Astrocyte of the cerebellum (primary cell): ENCODE measurements around the gene APOBEC3H.

ENCODE experiments used
- DNase-seq: peaks from one replicate; pipeline ENCODE4 v3.0.0-alpha.2; 2011; ENCODE audit warnings: low read depth
- H3K4me3 ChIP-seq: 2 replicates; pipeline ENCODE4 v1.5.1; 2011; ENCODE audit warnings: mild to moderate bottlenecking, low read depth, low read length, moderate library complexity
- in situ Hi-C: cut with HindIII; loops from 2 replicates; pipeline ENCODE4 v1.10.0; 2017; ENCODE audit warnings: low sequenced_read_pairs
- TF ChIP-seq, protein P1 (sequence below): IDR thresholded peaks from 2 replicates; pipeline ENCODE4 v1.5.1; 2012; ENCODE audit warnings: low read length, low read depth, moderate library complexity, mild to moderate bottlenecking; ENCODE audit errors: missing control alignments

The APOBEC3H gene

DNA sequence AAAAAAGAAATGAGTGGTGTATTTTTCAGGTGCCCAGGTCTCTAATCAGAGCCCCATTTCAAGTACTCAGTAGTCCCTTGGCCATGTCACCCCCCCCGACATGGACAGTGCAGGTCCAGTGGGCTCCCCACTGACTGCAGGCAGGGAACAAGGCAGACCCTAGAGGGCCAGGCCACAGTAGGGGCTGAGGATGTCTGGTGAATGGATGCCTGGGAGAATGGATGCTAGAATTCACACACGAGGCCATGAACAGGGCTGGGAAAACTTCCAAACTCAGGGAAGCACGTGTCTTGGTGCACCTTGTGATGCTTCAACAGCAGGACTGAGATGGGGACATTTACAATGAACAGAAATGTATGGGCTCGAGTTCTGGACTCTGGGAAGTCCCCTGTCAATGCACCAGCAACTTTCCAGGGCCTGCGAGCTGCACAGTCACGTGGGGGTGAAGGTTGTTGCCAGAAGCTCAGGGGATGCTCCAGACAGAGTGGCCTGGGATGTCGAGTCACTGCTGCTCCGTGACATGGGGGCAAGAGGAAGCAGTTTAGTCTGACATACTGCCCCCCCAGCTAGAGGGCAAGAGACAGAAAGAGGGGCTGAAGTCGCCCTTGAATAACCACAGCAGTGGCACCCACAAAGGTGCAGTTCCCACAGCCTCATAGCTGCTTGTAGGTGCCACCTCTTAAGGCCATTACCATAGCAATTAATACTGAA lies 16.8 kb upstream of the APOBEC3H start:
- H3K4me3 ChIP-seq = no peak overlapping the region
- DNase-seq = no peak

DNA sequence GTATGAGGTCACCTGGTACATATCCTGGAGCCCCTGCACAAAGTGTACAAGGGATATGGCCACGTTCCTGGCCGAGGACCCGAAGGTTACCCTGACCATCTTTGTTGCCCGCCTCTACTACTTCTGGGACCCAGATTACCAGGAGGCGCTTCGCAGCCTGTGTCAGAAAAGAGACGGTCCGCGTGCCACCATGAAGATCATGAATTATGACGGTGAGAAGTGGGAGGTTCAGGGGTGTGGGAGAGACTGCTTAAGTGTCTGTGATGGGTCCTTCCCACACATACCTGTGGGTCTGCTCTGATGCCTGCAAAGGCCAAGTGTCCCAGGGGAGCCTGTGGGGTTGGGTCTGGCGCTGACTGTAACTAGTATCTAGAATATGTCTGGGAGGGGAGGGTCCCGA lies 16.0 kb upstream of the APOBEC3H start:
- no peak overlapping the region for H3K4me3 ChIP-seq
- DNase-seq = no peak
- TF ChIP-seq, protein P1, sequence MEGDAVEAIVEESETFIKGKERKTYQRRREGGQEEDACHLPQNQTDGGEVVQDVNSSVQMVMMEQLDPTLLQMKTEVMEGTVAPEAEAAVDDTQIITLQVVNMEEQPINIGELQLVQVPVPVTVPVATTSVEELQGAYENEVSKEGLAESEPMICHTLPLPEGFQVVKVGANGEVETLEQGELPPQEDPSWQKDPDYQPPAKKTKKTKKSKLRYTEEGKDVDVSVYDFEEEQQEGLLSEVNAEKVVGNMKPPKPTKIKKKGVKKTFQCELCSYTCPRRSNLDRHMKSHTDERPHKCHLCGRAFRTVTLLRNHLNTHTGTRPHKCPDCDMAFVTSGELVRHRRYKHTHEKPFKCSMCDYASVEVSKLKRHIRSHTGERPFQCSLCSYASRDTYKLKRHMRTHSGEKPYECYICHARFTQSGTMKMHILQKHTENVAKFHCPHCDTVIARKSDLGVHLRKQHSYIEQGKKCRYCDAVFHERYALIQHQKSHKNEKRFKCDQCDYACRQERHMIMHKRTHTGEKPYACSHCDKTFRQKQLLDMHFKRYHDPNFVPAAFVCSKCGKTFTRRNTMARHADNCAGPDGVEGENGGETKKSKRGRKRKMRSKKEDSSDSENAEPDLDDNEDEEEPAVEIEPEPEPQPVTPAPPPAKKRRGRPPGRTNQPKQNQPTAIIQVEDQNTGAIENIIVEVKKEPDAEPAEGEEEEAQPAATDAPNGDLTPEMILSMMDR = no peak
- in situ Hi-C loops = no loop called here

More for the DNA sequence above, 16.8 kb upstream of the APOBEC3H start:
- in situ Hi-C loops = no loop called here
- TF ChIP-seq, protein P1 = no peak

DNA sequence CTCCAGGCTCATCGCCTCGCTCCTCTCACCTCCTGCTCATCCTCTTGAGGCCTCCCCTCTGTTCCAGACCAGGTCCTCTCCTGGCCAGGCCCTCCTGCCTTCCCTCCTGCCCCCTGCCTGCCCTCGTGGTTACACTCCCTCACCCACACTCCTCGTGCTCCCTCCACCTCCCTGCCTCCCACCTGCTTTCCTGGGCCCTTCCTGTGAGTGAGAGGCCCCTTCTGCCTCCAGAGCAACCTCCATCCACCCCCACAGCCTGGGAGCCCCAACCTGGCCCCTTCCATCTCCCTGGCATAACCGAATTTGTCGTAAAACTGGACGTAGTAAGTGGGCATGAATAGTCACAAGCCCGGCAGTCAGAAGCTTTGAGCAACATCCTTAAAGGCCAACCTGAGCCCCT lies 15.4 kb upstream of the APOBEC3H start:
- in situ Hi-C loops = no loop called here
- H3K4me3 ChIP-seq = no peak overlapping the region
- DNase-seq = no peak
- TF ChIP-seq, protein P1 = no peak

DNA sequence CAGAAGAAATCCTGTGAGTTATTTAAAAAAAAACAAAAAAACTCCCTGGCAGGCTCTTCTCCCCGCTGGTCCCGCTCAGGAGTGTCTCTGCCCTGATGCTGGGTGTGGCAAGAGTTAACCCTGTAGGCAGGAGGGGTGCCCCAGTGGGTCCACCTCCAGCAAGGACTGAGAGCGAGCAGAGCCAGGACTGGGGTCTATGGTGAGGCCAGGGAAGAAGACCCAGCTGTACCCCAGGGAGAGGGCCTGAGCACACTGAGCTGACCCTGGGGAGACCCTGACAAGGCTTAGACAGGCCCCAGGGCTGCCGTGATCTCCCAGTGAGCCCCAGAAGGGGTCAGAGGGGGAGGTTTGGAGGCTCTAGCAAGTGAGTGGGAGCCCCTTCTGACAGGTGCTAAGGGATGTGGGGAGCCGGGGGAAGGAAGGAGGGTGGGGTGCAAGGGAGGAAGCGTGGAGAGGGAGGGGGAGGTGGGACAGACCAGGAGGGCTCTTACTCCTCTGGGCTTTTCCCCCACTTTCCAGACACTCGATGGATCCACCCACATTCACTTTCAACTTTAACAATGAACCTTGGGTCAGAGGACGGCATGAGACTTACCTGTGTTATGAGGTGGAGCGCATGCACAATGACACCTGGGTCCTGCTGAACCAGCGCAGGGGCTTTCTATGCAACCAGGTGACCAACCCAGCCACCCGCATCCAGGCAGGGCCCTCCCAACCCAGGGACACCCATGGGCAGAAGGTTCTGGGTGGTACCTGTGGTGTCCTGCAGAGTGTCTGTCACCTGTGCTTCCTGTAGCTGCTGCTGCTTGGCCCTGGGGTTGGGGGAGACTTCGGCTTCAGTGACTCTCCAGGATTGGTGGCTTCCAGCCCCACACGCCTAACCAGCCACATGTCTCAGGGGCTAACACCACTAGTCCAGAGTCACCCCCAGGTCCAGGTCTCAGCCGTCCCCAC lies 13.6 kb upstream of the APOBEC3H start:
- TF ChIP-seq, protein P1 = no peak
- DNase-seq = no peak
- in situ Hi-C loops = no loop called here
- no peak overlapping the region for H3K4me3 ChIP-seq

DNA sequence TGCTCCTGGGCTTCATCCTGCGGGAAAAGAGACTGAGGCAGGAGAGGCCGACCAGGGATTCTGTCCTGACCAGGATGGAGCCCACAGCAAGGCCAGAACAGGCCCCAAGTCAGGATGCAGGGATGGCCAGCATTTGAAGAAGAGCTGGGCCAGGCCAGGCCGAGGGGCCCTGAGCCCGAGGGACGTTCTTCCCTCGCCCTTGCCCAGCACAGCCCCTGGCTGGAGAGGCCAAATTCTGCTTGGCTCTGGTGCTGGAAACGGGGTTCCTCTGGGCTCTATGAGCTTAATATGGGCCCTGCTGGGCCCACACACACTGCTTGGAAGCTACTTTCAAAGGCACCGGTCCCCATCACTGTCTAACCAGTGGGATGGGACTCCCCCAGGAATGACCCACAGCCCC lies 12.4 kb upstream of the APOBEC3H start:
- no peak for DNase-seq
- in situ Hi-C loops = no loop called here
- no peak overlapping the region for H3K4me3 ChIP-seq
- TF ChIP-seq, protein P1 = no peak

DNA sequence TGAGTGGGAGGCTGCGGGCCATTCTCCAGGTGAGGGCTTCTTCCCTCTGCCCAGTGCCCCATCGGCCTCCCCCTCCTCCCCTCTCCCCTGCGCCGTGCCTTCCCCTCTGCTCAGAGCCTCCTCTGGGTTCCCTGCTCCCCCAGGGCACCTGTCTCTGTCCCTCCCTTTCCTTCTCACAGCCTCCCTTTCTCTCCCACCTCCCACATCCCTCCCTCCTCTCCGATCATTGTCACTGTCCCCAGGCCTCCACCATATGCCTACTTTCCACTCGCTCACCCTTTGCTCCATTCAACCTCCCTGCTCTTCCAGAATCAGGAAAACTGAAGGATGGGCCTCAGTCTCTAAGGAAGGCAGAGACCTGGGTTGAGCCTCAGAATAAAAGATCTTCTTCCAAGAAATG lies 9.9 kb upstream of the APOBEC3H start:
- in situ Hi-C loops = no loop called here
- TF ChIP-seq, protein P1 = no peak
- H3K4me3 ChIP-seq = no peak overlapping the region
- DNase-seq = no peak
